Measurements from ENCODE around the gene TNNC1.

The TNNC1 gene

DNA sequence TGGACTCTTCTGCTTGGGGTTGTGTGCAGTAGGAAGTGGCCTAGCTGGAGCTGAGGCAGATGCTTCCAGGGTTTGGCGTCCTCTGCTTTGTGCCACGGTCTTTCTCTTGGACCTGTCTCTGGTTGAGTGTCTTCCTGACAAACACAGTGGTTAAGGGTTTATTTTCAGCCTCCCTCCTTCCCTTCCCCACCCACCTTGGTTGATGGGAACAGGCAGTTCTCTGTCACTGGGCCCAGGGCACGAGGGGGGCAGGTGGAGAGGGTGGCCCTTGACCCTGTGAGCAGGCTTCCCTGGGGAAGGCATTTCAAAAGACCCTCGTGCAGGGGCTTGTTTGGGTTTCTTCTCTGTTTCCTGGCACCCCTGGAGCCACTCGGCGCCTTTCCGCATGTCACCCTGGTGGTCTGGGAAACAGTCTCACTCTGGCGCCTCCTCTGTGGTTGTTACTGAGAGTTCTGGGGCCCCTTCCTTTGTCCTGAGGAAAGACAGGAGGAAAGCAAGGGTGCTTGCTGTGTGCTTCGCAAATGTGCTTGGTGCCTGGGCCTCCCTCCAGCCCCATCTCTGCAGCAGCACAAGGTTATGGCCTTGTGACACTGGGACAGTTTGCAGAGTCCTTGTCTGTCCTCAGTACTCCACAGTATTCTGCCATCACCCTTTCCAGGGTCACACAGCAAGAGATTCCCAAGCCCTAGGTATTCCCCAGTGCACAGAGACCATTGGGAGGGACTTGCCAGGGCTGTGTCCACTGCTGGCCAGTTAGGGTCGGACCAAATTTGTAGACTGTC is 31.0 kb upstream of the TNNC1 start:
- no peak for DNase-seq

DNA sequence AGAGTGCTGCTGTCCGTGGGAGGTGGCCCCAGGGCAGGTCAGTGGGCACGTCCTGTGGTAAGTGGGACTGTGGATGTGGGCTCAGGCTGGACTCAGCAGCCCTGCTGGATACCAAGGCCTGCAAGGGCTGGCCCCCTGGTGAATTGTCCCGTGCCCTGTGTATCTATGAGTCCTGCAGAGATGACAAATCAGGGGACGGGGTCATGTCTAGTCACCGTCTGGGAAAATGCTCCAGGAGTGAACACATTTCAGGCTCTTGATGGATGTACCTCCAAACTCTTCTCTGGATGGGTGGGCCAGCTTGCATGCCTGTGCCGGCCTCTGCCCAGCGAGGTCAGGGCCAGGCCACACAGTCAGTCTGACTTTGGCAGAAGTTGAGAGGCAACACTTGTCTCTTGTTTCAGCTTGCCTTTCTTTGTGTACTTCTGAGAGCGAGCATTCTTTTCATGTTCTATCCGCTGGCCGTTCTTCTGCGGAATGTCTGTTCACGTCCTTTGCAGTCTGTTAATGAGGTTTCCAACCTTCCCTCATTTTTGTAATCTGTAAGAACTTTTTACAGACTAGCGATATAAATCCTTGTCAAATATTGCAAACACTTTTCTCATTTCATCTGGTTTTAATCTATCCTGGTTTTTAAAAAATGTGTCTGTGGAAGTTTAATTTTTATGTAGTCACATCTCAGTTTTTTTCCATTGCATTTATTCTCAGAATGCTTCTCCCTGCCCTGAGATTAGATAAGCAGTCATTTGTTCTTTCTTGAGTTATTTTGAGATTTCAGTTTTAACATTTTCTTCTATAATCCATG is 29.9 kb upstream of the TNNC1 start:
- no peak for DNase-seq

DNA sequence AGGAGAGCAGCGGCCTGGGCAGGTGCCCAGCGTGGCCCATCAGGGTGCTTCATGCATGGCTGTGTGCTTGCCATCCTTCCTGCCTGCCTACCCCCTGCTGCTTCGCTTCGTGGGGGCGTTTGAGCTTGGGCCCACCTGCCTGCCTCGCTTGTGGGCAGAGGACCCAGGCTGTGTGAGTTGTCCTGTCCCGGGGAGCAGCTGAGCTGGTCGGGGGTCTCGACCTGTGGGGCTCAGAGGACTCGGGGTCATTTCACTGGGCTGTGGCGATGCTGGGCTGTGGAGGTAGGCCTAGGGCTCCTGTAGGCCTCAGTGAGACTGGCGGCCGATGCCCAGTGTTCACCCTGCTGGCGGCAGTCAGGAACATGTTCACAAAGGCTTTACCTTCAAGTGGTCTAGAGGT is 29.2 kb upstream of the TNNC1 start:
- DNase-seq: no peak

DNA sequence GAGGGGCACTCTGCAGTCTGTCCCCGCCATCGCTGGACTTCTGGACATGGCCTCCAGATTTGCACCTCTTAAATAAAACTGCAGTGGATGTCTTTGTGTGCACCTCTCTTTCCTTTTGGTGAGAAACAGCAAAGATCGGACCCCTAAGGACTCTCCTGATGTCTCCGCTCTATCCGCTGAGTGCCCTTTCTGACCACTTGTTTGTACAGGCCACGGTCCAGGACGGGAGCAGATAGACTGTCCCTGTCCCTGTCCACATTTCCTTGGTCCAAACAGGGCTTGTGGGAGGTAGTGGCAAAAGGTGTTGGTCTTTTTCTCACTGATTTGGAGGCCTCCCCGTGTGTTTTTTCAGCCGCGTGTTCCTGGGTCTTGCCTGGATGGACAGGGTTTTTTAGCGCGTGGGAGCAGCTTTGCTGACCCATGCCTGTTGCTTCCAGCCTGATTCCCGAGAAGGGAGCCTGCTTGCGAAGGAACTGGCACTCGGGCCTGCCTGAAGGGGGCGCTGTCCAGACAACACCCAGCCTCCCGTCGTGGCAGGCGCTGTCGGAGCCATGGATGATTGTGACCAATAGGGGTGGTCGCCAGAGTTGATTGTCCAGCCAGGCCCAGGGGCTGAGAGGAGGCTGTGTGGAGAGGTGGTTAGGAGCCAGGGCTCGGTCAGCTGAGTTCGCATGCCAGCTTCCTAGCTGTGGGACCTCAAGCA is 28.1 kb upstream of the TNNC1 start:
- no peak for DNase-seq

DNA sequence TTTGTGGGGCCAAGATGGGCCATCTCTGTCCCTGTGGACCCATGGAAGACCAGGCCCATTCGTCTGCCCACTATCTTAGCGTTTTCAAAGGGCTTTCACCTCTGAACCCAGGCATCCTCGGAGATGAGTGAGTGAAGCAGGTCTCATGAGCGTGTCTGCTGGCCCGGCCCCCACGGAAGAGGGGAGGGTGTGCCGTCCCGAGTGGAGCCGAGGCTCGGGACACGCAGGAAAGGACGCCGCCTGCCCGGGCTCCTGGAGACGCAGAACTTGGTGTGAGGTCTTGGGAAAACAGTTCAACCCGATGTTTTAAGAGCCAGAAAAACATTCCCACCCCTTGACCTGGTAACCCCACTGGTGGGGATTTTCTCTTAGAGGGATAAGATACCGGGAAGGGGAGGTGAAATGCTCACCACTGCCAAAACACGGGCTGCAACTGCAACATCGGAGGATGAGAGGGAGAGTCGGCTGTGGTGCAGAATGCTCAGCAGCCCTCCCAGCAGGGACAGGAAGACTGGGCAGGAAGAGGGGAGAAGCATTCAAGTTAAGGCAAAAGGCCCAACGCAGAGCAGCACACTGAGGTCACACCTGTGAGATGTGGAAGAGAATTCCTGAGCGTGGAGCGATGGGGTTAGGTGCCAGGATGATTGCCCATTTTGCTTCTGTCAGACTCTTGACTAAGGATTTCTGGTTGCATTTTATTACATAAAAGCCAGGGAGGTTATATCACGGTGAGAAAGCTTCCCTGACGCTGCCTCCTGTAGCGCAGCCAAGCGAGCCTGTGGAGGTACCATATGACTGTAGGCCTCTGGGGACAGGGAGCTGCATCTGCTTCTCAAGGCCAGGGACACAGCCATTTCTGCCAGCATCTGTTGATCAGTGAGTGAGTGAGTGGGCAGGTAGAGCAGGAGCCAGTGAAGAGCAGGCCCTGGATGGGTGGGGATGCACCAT is 27.2 kb upstream of the TNNC1 start:
- no peak for DNase-seq

DNA sequence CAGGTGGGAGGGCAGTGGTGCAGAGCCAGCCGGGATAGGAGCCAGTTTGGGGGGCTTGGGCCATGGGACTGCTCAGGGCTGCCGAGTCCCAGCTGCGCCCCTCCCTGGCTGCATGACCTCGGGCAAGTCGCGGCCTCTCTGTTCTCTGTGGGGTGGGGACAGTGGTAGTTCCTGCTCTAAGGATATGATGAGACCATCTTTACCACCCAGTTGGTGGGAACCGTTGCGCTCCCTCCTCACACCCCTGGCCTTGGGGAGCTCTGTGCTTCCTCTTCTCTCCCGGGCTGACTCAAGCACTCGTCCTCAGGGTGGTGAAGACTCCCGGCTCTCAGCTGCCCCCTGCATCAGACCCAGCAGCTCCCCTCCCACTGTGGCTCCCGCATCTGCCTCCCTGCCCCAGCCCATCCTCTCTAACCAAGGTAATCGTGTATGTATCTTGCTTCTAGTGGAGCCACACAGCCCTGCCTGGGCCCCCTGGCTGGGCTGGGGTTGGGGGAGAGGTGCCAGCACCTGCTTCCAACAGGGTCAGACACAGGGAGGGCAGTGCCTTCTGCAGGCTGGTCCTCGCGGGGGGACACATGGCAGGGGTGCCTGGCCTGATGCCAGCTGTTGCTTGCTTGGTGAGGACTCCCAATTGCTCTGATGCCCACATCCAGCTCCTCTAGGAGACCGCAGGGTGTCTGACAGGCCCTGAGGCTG is 26.2 kb upstream of the TNNC1 start:
- DNase-seq: no peak

DNA sequence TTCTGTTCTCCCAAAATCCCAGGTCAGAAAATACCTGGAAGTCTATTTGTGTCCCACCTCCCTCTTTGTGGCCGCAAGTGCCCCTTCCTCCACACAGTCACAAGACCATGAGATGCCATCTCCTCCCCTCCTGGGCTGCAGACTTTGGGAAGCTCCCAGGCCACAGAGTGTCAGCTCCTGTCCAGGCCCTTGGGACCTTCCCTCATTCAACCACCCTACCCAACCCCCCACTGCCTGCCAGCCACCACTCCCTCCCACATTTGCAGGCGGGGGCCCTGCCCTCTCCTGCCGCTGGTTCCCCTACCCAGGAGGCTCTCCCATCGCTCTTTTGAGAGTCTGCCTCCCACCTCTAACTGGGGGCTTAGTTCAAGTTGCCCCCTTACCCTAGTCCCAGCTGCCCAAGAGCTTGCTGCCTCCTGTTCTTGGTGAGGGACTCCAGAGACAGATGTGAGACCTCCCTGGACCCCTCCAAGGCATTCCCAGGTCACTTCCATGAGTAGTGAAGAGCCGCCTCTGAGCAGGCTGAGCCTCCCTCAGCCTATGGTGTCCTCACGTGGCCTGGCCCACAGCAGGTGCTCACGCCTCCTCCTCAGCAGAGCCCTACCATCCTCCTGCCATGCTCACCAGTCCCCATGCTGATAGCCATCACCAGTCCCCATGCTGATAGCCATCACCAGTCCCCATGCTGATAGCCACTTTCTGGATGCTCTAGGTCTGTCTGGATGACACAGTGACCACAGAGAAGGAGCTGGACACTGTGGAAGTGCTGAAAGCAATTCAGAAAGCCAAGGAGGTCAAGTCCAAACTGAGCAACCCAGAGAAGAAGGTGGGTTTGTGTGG is 25.4 kb upstream of the TNNC1 start:
- no peak for DNase-seq

DNA sequence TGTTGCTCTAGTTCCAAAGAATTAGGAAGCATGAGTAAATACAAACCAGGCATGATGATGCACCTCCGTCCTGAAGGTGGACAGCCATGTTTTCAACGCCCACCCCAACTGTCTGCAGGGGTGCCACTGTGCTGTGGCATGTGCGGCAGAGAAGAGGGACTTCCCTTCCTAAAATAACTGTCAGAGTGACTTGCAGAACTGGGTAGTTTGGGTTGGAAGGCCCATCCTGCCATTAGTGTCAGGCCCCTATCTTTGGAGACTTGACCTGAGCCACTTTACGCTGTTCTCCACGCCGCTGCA is 23.9 kb upstream of the TNNC1 start:
- DNase-seq: no peak

DNA sequence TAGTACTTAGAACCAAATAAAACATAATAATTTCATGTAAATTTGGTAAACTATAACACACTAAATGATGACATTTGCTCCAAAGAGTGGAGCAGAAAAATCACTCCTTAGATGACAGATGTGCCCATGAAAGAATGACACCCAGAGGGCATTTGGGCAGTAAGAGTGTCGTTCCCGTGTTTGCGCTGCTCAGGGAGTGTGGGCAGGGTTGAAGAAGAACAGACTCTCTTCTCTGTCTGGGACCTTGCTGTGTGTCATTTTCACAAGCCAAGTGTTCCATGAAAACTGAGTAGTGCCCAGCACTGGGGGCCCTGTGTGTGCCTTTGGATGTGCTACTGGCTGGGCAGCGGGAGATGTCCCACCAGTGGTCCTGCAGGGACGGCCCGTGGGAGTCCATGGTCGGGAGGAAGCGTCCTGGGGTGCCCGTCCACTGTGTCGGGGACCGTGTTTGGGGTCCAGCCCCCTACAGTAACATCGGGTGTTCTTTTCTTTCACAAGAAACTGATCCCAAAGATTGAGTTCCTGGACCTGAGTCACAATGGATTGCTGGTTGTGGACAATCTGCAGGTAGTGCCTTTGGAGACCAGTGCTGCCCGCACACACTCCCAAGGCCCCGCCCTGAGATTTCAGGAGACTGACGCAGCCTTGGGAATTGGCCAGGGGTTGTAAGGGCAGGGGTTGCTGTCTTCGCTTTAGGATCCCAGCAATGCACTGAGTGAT is 23.4 kb upstream of the TNNC1 start:
- no peak for DNase-seq

DNA sequence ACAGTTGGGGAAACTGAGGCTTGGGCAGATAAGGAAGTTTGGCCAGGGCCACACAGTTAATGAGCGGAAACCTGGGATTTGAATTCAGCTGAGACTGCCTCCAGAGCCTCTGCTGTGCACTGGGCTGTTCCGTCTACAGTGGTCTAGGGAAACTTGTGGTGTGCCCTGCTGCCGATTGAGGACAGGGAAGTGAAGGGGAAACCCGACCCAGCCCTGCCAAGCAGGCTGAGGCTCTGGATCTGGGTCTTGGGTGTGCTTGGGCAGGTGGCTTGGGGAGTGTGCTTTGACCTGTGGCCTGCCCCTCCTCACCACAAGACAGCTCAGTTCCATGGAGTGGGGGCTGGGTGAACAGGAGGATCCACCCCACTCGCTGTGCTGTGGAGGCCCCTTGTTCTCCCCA is 19.2 kb upstream of the TNNC1 start:
- no peak for DNase-seq

DNA sequence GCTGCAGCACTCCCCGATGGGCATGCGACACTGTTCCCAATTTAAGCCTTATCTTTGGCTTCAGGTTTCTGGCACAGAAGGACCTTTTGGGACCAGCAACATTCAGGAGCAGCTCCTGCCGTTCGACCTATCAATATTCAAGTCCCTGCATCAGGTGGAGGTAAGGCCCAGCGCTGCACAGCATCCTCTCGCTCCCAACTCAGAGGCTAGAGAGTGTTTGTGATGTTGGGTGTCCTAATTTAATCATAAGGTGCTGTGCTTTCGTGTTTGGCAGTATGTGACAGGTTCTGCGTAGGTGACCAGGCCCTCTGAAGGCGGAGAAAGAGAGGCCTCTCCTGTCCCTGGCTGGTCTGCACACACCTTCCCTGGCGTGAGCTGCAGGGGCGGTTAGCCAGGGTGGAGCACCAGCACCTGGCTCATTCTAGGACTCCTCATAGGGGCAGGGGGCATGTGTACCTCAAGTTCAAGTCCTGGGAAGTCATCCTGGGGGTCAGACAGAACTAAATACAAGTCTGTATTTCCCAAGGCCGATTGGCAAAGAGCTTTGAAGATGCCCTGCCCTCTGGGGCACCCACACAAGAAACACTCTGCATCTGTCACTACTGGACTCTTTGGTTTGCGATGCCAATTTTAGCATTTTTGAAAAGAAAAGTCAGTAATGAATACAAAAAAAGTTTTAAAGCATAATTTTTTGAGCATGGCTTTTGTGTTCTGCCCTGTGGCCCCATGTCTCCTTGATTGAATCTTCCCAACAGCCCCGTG is 18.6 kb upstream of the TNNC1 start:
- no peak for DNase-seq

DNA sequence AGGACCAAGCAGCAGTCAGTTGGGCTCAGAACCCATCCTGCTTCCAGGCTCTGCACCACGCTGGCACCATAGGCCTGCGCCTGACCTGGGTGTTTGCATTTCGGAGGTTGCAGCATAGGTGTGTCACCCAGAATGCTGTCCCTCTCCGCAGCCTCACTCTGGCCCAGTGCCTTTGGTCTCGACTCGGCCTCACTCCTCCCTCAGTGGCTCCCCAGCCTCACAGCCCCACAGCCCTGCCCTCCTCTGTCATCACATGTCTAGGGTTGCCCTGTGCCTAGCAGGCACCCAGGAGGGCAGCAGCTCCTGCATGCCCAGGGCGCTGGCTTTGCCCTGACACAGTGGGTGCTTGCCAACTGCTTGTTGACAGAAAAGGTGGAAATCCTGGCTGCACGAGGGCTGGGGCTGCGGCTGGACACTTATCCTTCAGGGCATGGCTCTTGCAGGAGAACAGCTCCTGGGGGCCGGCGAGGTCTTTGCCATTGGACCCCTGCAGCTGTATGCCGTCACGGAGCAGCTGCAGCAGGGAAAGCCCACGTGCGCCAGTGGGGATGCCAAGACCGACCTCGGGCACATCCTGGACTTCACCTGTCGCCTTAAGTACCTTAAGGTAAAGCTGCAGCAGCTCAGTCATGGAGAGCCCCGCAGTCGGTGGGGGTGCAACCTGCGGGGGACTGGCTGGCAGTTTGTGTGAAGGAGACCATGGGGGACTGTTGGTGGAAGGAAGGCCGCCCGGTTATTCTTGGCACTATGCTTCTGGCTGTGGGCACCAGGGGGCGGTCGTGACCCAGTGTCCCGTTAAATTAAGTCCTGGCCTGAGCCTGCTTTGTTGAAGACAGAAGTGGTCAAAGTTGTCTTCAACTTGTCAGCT is 17.8 kb upstream of the TNNC1 start:
- no peak for DNase-seq

DNA sequence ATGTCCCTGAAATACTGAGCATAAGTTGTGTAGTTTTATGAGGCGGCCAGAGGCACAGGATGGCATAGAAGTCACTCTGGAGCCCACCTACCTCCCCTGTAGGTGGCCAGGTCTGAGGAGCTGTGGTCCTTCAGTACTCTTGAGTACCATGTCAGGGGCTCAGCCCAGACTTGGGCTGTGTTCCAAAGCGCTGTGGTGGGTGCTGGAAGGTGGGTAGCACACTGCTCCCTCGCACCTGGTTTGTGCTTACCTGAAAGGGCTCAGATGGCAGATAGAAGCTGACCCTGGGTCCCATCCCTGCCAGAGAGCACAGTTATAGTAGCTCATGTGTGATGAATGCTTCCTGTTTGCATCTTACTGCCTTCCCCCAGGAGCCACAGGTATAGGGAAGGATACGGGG is 17.1 kb upstream of the TNNC1 start:
- DNase-seq: no peak

DNA sequence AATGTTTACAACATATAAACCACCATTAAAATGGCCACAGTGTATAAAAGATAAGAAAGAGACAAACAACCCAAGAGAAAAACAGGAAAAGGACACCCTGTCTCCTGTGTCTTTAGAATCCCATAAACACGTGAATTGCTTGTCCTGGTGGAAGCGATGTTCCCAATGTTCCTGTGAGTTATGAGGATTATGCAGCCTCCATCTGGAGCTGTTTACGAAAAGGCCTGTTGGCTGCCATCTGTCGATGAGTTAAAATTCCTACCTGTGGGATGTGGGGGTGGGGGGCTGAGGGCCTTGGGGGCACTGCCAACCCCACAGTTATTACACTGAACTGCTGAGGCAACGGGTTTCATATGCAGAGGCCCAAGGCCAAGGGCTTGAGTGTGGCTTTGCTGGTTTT is 15.2 kb upstream of the TNNC1 start:
- no peak for DNase-seq

DNA sequence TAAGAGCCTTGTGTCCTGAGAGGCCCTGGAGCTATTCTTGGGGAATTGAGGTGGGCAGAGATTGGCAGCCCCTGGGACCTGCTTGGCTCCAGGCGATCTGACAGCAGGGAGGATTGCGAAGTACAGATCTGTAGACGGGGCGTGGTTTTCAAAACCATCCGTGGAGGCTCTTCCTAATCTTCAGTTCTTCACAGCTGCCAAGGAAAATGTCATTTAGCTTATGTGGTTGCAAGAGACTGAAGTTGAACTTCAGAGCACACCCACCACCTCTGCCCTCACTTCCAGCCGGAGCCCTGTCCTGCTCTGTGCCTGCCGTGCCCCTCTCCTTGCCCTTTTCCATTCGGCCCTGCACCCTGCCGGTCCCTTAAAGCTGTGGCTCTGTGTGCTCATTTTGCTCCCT is 14.5 kb upstream of the TNNC1 start:
- no peak for DNase-seq

DNA sequence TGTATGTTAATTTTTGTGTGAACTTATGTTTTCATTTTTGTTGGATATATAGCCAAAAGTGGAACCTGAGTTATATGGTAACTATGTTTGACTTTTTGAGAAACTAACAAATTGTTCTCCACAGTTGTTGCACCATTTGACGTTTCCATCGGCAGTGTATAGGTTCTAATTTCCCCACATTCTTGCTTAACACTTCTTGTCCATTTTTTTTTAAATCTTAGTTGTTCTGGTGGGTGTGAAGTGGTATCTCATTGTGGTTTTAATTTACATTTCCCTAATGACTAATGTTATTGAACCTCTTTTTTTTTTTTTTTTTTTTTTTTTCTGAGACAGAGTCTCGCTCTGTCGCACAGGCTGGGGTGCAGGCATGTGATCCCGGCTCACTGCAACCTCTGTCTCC is 9.6 kb upstream of the TNNC1 start:
- DNase-seq: no peak

DNA sequence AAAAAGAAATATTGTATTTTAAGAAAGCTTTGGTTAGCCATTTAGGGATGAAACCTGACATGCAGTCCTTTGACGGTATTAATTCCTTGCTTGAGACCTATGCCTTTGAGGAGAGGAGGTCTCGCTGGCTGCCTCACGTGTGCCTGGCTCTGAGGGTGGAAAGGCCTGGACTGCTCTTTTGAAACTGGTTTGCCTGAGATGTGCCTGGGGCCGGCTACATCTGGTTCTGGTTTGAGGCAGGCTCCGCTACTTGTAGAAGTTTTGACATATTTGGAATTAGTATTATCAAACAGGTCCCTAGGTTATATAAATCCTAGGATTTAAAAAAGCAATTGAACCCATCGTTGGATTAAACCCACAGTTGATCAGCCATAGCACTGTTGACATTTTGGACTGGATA is 8.0 kb upstream of the TNNC1 start:
- DNase-seq: no peak
